K562 (cell line): ENCODE measurements around the gene TMCC1. TPM values are rescaled to one million over a fixed set of nuclear protein-coding genes. Genes with fewer than 3 reads are reported as not detected.

Experiments
- ATAC-seq: fragments of 200-7000 bp; cut with Tn5 transposase; 3 replicates; pipeline ENCODE4 v1.9.1; 2020; ENCODE audit warnings: moderate library complexity
- BruUV-seq: library from RNA; stranded (reverse); fragments of 400-500 nt; replicated peaks from 2 replicates; lab custom pipeline; 2021; lab: Mats Ljungman, UMichigan
- CTCF ChIA-PET: fragments of 300-600 bp; formaldehyde crosslinking; extraction: SDS; loops from one replicate; lab custom pipeline; 2021; ENCODE audit warnings: low intra/inter-chr PET ratio; lab: Yijun Ruan, JAX
- POLR2A ChIA-PET: fragments of 300-600, 350-650 bp; sonication (Branson Sonifier 250); formaldehyde crosslinking; extraction: SDS; loops from one replicate; lab custom pipeline; 2021; ENCODE audit warnings: antibody characterized with exemption, inconsistent platforms; lab: Yijun Ruan, JAX
- DNase-seq, 4 experiments: peaks; one replicate each; pipeline versions ENCODE4 v3.0.0 to v3.0.0-alpha.2; 2011 to 2018; ENCODE audit warnings: low spot score in 3 of 4, mixed read lengths in 3 of 4; ENCODE audit errors: extremely low read depth in 1 of 4
- FAIRE-seq: peaks from 2 replicates; lab custom pipeline; 2011; peaks lifted over from hg19 to GRCh38; lab: Jason Lieb, UNC
- H2AFZ ChIP-seq: 2 replicates; pipeline ENCODE4 v1.6.0; 2011; ENCODE audit warnings: low read depth, low read length, control low read depth, inconsistent platforms
- H3K27ac ChIP-seq: fragments of 200-600 bp; 3 replicates; pipeline ENCODE4 v1.8.0; 2011; ENCODE audit warnings: low read depth, mild to moderate bottlenecking, control low read depth, inconsistent platforms, low read length, moderate library complexity, mixed read lengths; ENCODE audit errors: extremely low read depth
- H3K27me3 ChIP-seq, 2 experiments: fragments of 300-600 bp in 1 of 2; 2 replicates in 1 of 2; 3 replicates in 1 of 2; pipeline versions ENCODE4 v1.6.0 to v1.8.0; 2011; ENCODE audit warnings: inconsistent platforms in 2 of 2, low read length in 2 of 2, mild to moderate bottlenecking in 1 of 2, mixed read lengths in 1 of 2, moderate library complexity in 1 of 2; ENCODE audit not compliant: control insufficient read depth in 2 of 2, insufficient read depth in 2 of 2
- H3K36me3 ChIP-seq: fragments of 300-600 bp; 3 replicates; pipeline ENCODE4 v1.8.0; 2011; ENCODE audit warnings: mild to moderate bottlenecking, low read length, inconsistent platforms; ENCODE audit not compliant: control insufficient read depth, insufficient read depth
- H3K4me1 ChIP-seq, 2 experiments: fragments of 200-600 bp in 1 of 2; replicated peaks in 1 of 2; 2 replicates in 1 of 2; 3 replicates in 1 of 2; pipeline versions ENCODE4 v1.5.1 to v1.8.0; 2011; ENCODE audit warnings: inconsistent platforms in 2 of 2, low read length in 2 of 2, mild to moderate bottlenecking in 1 of 2, mixed read lengths in 1 of 2, moderate library complexity in 1 of 2; ENCODE audit not compliant: control insufficient read depth in 2 of 2, insufficient read depth in 2 of 2
- H3K4me2 ChIP-seq: 2 replicates; pipeline ENCODE4 v1.6.1; 2011; ENCODE audit warnings: low read length, control low read depth, inconsistent platforms, mixed read lengths; ENCODE audit not compliant: insufficient read depth
- H3K4me3 ChIP-seq: fragments of 200-600 bp; sonication (generic), shearing (Covaris generic); 2 replicates; pipeline ENCODE4 v1.5.1; 2016; ENCODE audit warnings: control low read depth, inconsistent platforms
- H3K79me2 ChIP-seq: fragments of 200-600 bp; 3 replicates; pipeline ENCODE4 v1.8.0; 2011; ENCODE audit warnings: low read length, inconsistent platforms; ENCODE audit not compliant: control insufficient read depth, insufficient read depth
- H3K9ac ChIP-seq, 2 experiments: 2 replicates each; pipeline versions ENCODE4 v1.6.0 to v1.6.1; 2011; ENCODE audit warnings: low read depth in 2 of 2, low read length in 2 of 2, control low read depth in 1 of 2, inconsistent platforms in 1 of 2, mild to moderate bottlenecking in 1 of 2, mixed read lengths in 1 of 2; ENCODE audit not compliant: insufficient read depth in 1 of 2
- H3K9me1 ChIP-seq: one replicate; pipeline ENCODE4 v1.6.0; 2011; ENCODE audit warnings: inconsistent platforms, mild to moderate bottlenecking, low read length, moderate library complexity; ENCODE audit not compliant: control insufficient read depth, insufficient read depth
- H3K9me3 ChIP-seq: replicated peaks from 2 replicates; pipeline ENCODE4 v1.5.1; 2011; ENCODE audit warnings: low read depth, low read length, inconsistent platforms; ENCODE audit not compliant: control insufficient read depth, insufficient read depth
- H4K20me1 ChIP-seq: replicated peaks from 2 replicates; pipeline ENCODE4 v1.6.1; 2011; ENCODE audit warnings: low read length, inconsistent platforms, mixed read lengths; ENCODE audit not compliant: control insufficient read depth, insufficient read depth
- CCAR2 ChIP-seq: fragments of 200-400 bp; formaldehyde crosslinking; IDR thresholded peaks from 2 replicates; pipeline ENCODE4 v1.6.1; 2017; ENCODE audit warnings: mild to moderate bottlenecking, low read depth, low read length
- CHAMP1 ChIP-seq: fragments of 450-650 bp; IDR thresholded peaks from 2 replicates; pipeline ENCODE4 v1.6.1; 2016; ENCODE audit warnings: mild to moderate bottlenecking
- CREB3 ChIP-seq: fragments of 450-650 bp; conservative IDR thresholded peaks from 2 replicates; pipeline ENCODE4 v1.6.1; 2016; ENCODE audit warnings: missing genetic modification characterization, low read depth, mild to moderate bottlenecking, missing compliant biosample characterization, moderate library complexity
- E2F5 ChIP-seq: sonication (generic); formaldehyde crosslinking; IDR thresholded peaks from 2 replicates; pipeline ENCODE4 v1.8.0; 2022; ENCODE audit warnings: mild to moderate bottlenecking, missing genetic modification reagents
- E2F8 ChIP-seq: fragments of 450-650 bp; IDR thresholded peaks from 2 replicates; pipeline ENCODE4 v1.7.1; 2018; ENCODE audit warnings: mild to moderate bottlenecking, low read depth; ENCODE audit not compliant: partially characterized antibody
- HIVEP1 ChIP-seq: fragments of 250-450 bp; sonication (Bioruptor Pico); IDR thresholded peaks from 2 replicates; pipeline ENCODE4 v1.4.0; 2020; ENCODE audit warnings: mild to moderate bottlenecking
- PTTG1 ChIP-seq: fragments of 450-650 bp; IDR thresholded peaks from 2 replicates; pipeline ENCODE4 v1.6.1; 2016; ENCODE audit warnings: low read depth, mild to moderate bottlenecking, missing genetic modification characterization, missing compliant biosample characterization
- ZNF717 ChIP-seq: fragments of 250-450 bp; sonication (Bioruptor Pico); IDR thresholded peaks from 2 replicates; pipeline ENCODE4 v1.5.0; 2021
- WGBS: fragments of 100-300 bp; shearing (Covaris generic); methylation state at CpG from one replicate; pipeline ENCODE4 v1.1.6; 2016; ENCODE audit warnings: low coverage, mixed read lengths; ENCODE audit not compliant: insufficient coverage; ENCODE audit errors: missing lambda C conversion rate; 5-methylcytosine and 5-hydroxymethylcytosine counted together
- in situ Hi-C: fragments of 300-500 bp; cut with MboI; formaldehyde crosslinking; loops from 4 replicates; pipeline ENCODE4 v1.15.0; 2018; ENCODE audit warnings: inconsistent platforms, mixed read lengths
- intact Hi-C: fragments of 100-400 bp; cut with micrococcal nuclease; formaldehyde crosslinking; loops from 2 replicates; pipeline ENCODE4 v1.14.2; 2022
- polyA plus RNA-seq, 8 experiments: library from polyadenylated mRNA; depleted of rRNA in 4 of 8; stranded (reverse) in 5 of 8; unstranded in 3 of 8; fragments of >200 nt; fragmentation: Nextera tagmentation in 2 of 8; fragmentation: Illumina TruSeq in 1 of 8; extraction: Ambion mirVana in 2 of 8; extraction: Trizol in 1 of 8; gene quantifications; 2 replicates each; pipeline versions ENCODE4 v1.2.1 to v1.2.3, GENCODE V29; 2011 to 2014; ENCODE audit warnings: inconsistent platforms in 1 of 8, missing spikeins in 1 of 8
- total RNA-seq, 7 experiments: library from RNA; depleted of rRNA in 6 of 7; stranded (reverse); fragments of >200 nt in 6 of 7; fragmentation: Illumina TruSeq in 2 of 7; extraction: Trizol in 2 of 7; gene quantifications; 2 replicates each; pipeline versions ENCODE4 v1.2.1 to v1.2.3, GENCODE V29; 2011 to 2021; ENCODE audit warnings: low replicate concordance in 1 of 7

The TMCC1 gene
- total and polyA plus RNA-seq, 9 of the 15 experiments (the other 6 are each of a cell fraction or from before 2014, with no cell fraction given) = 0.89 to 8.7 (median 4.0) TPM

- Histone ChIP-seq H3K27ac (no peak overlapping the region), H2AFZ (no peak overlapping the region), H3K9me1 (no peaks in the 10 kb centered on the region), H3K36me3 (no peaks in the 10 kb centered on the region; the same call in 2 of the 3 replicates), H3K4me2 (no peak overlapping the region), H3K4me1 (no peaks in the 10 kb centered on the region), H3K79me2 (no peaks in the 10 kb centered on the region), H3K9me3 (no peaks in the 10 kb centered on the region), H4K20me1 (no peaks in the 10 kb centered on the region), H3K4me3 (no peak overlapping the region), H3K27me3 (no peaks in the 10 kb centered on the region), H3K9ac (no peak overlapping the region)
- CTCF ChIA-PET = no interaction called here
- POLR2A ChIA-PET = no interaction called here
- FAIRE-seq = no peak
- no peak for DNase-seq
- no peak for TF ChIP-seq HIVEP1 (CRISPR knock-in tag)
- no peak for ATAC-seq
- no TSS peak for BruUV-seq
- intact Hi-C loops = no loop called here
- in situ Hi-C loops = no loop called here
Measured at GRCh38 chr3:129749692-129750091, 143.8 kb downstream of the TMCC1 start.

- Histone ChIP-seq H3K9me1 (no peaks in the 10 kb centered on the region), H3K4me2 (no peak overlapping the region), H4K20me1 (no peaks in the 10 kb centered on the region), H3K9ac (no peak overlapping the region), H3K36me3 (no peaks in the 10 kb centered on the region; the same call in 2 of the 3 replicates), H3K27me3 (no peaks in the 10 kb centered on the region), H2AFZ (no peak overlapping the region), H3K4me1 (no peaks in the 10 kb centered on the region), H3K4me3 (no peak overlapping the region), H3K9me3 (no peaks in the 10 kb centered on the region), H3K79me2 (no peaks in the 10 kb centered on the region), H3K27ac (no peak overlapping the region)
- FAIRE-seq (no peak), ATAC-seq (no peak), DNase-seq (no peak)
- WGBS = 60% methylated on average over 1 of the region's 3 CpGs
- POLR2A ChIA-PET = interaction anchor here (0.6 kb wide), 2 partner anchors 11 to 370 kb away, joined by 3 read pairs; no protein-coding TSS in a partner anchor
- no TSS peak for BruUV-seq
- in situ Hi-C loops = no loop called here
- intact Hi-C loops = no loop called here
- CTCF ChIA-PET = no interaction called here
- TF ChIP-seq PTTG1 (tag) (no peak), CHAMP1 (no peak), CCAR2 (no peak), ZNF717 (CRISPR knock-in tag) (no peak), E2F8 (no peak), E2F5 (CRISPR knock-in tag) (no peak), CREB3 (tag) (no peak)
Measured at GRCh38 chr3:129747992-129748391, 145.5 kb downstream of the TMCC1 start.
